Activated CD4-positive, alpha-beta T cell treated with anti-CD3 and anti-CD28 coated beads, Interleukin-2, amount 10 ng/mL, durations not matched to agents 24 days and 14 days (primary cell): ENCODE measurements around the gene PCDHGA6. TPM values are rescaled to one million over a fixed set of nuclear protein-coding genes. Genes with fewer than 3 reads are reported as not detected.
"Not testable (repeated sequence)": the region's sequence is repeated elsewhere in the genome, so short reads cannot be mapped to it uniquely, and the experiment has no call there.

Source experiments
- DNase-seq: peaks from one replicate; pipeline ENCODE4 v3.0.0; 2022
- H3K27ac Mint-ChIP-seq: one replicate; pipeline ENCODE4 v1.8.0; 2022; ENCODE audit warnings: mild to moderate bottlenecking, mixed read lengths
- H3K27me3 Mint-ChIP-seq: one replicate; pipeline ENCODE4 v1.8.0; 2022; ENCODE audit warnings: mixed read lengths
- H3K36me3 Mint-ChIP-seq: one replicate; pipeline ENCODE4 v1.8.0; 2022; ENCODE audit warnings: low read depth, mild to moderate bottlenecking, mixed read lengths
- H3K4me1 Mint-ChIP-seq: one replicate; pipeline ENCODE4 v1.8.0; 2021; ENCODE audit warnings: mixed read lengths
- H3K4me3 Mint-ChIP-seq: one replicate; pipeline ENCODE4 v1.8.0; 2022; ENCODE audit warnings: mild to moderate bottlenecking, moderate library complexity, mixed read lengths
- H3K9me3 Mint-ChIP-seq: one replicate; pipeline ENCODE4 v1.8.0; 2021; ENCODE audit warnings: mixed read lengths
- intact Hi-C: fragments of 100-400 bp; cut with micrococcal nuclease; formaldehyde crosslinking; loops from one replicate; pipeline ENCODE4 v1.15.1; 2023
- total RNA-seq: library from RNA; stranded (reverse); gene quantifications from 2 replicates; pipeline ENCODE4 v1.2.3, GENCODE V29; 2022

The PCDHGA6 gene
- total RNA-seq, 1 donor from 2014 or later, result 0.54 TPM

DNA sequence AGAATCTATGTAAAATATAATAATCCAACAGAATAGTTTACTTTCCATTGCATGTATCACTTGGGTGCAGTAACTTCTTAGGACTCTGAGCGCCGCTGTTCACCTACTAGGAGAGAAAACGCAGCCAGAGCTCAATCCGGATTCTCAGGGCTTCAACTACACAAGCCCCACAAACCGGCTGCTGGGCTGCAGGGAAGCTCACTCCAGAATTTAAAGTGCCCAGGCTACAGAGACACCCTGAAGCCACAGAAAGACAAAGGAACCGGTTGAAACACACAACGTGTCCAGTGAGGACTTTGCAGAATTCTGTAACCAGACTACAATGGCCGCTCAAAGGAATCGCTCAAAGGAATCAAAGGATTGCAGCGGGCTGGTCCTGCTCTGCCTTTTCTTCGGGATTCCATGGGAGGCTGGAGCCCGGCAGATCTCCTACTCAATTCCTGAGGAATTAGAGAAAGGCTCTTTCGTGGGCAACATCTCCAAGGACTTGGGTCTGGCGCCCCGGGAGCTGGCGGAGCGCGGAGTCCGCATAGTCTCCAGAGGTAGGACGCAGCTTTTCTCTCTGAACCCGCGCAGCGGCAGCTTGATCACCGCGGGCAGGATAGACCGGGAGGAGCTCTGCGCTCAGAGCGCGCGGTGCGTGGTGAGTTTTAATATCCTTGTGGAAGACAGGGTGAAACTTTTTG lies 39.3 kb downstream of the PCDHGA6 start, which contains the start of gene PCDHGA10:
Gene PCDHGA10, plus strand, starts transcription at position 134 of the 686 bp plus-strand sequence. Its CDS starts 189 bp downstream, at position 323.
- Mint-ChIP-seq H3K36me3 (peaks cover 6% of the 10 kb centered on the region), H3K4me3 (peak within 1 kb of the TSS; percentile 86), H3K4me1 (peaks cover 12% of the 10 kb centered on the region), H3K9me3 (peaks cover 29% of the 10 kb centered on the region), H3K27me3 (peaks cover 51% of the 10 kb centered on the region), H3K27ac (no peak within 1 kb of the TSS)
- intact Hi-C loops, result loop anchor here (2.0 to 5.0 kb wide), 6 partner anchors 51 to 146 kb away; partner anchors contain the start of genes PCDHGA2 and PCDHGA5
- peak; percentile 86 for DNase-seq

DNA sequence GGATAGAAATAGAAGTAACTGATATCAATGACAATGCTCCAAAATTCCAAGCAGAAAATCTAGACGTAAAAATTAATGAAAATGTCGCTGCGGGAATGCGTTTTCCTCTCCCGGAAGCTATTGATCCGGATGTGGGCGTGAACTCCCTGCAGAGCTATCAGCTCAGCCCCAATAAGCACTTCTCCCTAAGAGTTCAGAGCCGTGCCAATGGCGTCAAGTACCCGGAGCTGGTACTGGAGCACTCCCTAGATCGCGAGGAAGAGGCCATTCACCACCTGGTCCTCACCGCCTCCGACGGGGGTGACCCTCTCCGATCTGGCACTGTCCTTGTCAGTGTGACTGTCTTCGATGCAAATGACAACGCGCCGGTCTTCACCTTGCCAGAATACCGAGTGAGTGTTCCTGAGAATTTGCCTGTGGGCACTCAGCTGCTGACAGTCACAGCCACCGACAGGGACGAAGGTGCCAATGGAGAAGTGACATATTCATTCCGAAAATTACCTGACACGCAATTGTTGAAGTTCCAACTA lies 39.9 kb downstream of the PCDHGA6 start:
- Mint-ChIP-seq H3K36me3 (peaks cover 8% of the 10 kb centered on the region), H3K27me3 (peaks cover 55% of the 10 kb centered on the region), H3K9me3 (peaks cover 32% of the 10 kb centered on the region)

DNA sequence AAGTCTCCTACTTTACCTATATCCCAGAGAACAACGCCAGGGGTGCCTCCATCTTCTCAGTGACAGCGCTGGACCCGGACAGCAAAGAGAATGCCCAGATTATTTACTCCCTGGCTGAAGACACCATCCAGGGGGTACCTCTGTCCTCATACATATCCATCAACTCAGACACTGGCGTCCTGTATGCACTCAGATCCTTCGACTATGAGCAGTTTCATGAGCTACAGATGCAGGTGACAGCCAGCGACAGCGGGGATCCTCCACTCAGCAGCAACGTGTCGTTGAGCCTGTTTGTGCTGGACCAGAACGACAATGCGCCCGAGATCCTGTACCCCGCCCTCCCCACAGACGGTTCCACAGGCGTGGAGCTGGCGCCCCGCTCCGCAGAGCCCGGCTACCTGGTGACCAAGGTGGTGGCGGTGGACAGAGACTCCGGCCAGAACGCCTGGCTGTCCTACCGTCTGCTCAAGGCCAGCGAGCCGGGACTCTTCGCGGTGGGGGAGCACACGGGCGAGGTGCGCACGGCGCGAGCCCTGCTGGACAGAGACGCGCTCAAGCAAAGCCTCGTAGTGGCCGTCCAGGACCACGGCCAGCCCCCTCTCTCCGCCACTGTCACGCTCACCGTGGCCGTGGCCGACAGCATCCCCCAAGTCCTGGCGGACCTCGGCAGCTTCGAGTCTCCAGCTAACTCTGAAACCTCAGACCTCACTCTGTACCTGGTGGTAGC lies 41.0 kb downstream of the PCDHGA6 start:
- intact Hi-C loops, result loop anchor here (5.0 kb wide), 4 partner anchors 52 to 98 kb away; partner anchors contain the start of genes PCDHGA2 and PCDHGA5
- peaks cover 52% of the 10 kb centered on the region for H3K27me3 Mint-ChIP-seq
- not testable (repeated sequence) for H3K36me3 Mint-ChIP-seq, H3K4me3 Mint-ChIP-seq, H3K27ac Mint-ChIP-seq
- DNase-seq, result peak; percentile 52
- peaks cover 18% of the 10 kb centered on the region for H3K4me1 Mint-ChIP-seq
- H3K9me3 Mint-ChIP-seq, result peaks cover 29% of the 10 kb centered on the region

More for the DNA sequence above, 39.9 kb downstream of the PCDHGA6 start:
- intact Hi-C loops, result loop anchor here (2.0 to 5.0 kb wide), 6 partner anchors 51 to 145 kb away; partner anchors contain the start of genes PCDHGA2 and PCDHGA5
- peak overlapping the region; percentile 86 for H3K4me3 Mint-ChIP-seq
- H3K4me1 Mint-ChIP-seq, result peaks cover 16% of the 10 kb centered on the region
- peak; percentile 58 for DNase-seq
- H3K27ac Mint-ChIP-seq, result no peak overlapping the region

DNA sequence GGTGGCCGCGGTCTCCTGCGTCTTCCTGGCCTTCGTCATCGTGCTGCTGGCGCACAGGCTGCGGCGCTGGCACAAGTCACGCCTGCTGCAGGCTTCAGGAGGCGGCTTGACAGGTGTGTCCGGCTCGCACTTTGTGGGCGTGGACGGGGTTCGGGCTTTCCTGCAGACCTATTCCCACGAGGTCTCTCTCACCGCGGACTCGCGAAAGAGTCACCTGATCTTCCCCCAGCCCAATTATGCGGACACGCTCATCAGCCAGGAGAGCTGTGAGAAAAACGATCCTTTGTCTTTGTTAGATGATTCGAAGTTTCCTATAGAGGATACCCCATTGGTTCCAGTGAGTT lies 41.6 kb downstream of the PCDHGA6 start:
- Mint-ChIP-seq H3K27me3 (peaks cover 52% of the 10 kb centered on the region), H3K4me1 (peaks cover 18% of the 10 kb centered on the region), H3K9me3 (peaks cover 26% of the 10 kb centered on the region)
- H3K27ac Mint-ChIP-seq, H3K4me3 Mint-ChIP-seq, intact Hi-C loops, H3K36me3 Mint-ChIP-seq: not testable (repeated sequence)
- DNase-seq, result peak; percentile 51

DNA sequence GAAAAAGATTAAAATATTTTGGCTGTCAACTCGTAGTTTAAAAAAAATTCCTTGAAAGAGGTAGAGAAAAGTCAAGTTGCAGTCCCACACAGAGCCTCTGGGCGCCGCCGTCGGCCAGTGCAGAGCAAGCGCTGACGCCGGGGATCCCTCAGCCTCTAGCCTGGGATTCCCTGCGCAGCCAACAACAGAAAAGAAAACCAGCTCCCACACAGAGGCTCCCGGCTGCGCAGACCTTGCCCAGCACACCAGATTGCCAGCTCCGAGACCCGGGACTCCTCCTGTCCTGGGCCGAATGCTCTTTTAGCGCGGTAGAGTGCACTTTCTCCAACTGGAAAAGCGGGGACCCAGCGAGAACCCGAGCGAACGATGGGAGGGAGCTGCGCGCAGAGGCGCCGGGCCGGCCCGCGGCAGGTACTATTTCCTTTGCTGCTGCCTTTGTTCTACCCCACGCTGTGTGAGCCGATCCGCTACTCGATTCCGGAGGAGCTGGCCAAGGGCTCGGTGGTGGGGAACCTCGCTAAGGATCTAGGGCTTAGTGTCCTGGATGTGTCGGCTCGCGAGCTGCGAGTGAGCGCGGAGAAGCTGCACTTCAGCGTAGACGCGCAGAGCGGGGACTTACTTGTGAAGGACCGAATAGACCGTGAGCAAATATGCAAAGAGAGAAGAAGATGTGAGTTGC lies 43.9 kb downstream of the PCDHGA6 start, which contains the start of gene PCDHGB7:
Gene PCDHGB7, plus strand, starts transcription at position 184 of the 679 bp plus-strand sequence. Its CDS starts 183 bp downstream, at position 367.
- DNase-seq, result peak; percentile 87
- Mint-ChIP-seq H3K27me3 (peaks cover 66% of the 10 kb centered on the region), H3K9me3 (peaks cover 42% of the 10 kb centered on the region), H3K4me3 (peak within 1 kb of the TSS; percentile 82), H3K4me1 (peaks cover 28% of the 10 kb centered on the region), H3K27ac (peak within 1 kb of the TSS; percentile 53)
- intact Hi-C loops, H3K36me3 Mint-ChIP-seq: not testable (repeated sequence)

DNA sequence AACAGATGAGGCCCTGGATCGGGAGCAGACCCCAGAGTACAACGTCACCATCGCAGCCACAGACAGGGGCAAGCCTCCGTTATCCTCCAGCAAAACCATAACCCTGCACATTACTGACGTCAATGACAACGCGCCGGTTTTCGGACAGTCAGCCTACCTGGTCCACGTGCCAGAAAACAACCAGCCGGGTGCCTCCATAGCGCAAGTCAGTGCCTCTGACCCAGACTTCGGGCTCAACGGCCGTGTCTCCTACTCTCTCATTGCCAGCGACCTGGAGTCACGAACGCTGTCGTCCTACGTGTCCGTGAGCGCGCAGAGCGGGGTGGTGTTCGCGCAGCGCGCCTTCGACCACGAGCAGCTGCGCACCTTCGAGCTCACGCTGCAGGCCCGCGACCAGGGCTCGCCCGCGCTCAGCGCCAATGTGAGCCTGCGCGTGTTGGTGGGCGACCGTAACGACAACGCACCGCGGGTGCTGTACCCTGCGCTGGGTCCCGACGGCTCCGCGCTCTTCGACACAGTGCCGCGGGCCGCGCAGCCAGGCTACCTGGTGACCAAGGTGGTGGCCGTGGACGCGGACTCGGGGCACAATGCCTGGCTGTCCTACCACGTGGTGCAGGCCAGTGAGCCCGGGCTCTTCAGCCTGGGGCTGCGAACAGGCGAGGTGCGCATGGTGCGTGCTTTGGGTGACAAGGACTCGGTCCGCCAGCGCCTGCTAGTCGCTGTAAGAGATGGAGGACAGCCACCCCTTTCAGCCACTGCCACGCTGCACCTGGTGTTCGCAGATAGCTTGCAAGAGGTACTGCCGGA lies 45.6 kb downstream of the PCDHGA6 start:
- peak overlapping the region; percentile 50 for H3K27ac Mint-ChIP-seq
- H3K27me3 Mint-ChIP-seq, result peaks cover 61% of the 10 kb centered on the region
- H3K9me3 Mint-ChIP-seq, result peaks cover 35% of the 10 kb centered on the region
- H3K4me1 Mint-ChIP-seq, result peaks cover 20% of the 10 kb centered on the region
- peaks cover 5% of the 10 kb centered on the region for H3K36me3 Mint-ChIP-seq
- intact Hi-C loops, result no loop called here
- H3K4me3 Mint-ChIP-seq, result no peak overlapping the region
- peak; percentile 50 for DNase-seq

DNA sequence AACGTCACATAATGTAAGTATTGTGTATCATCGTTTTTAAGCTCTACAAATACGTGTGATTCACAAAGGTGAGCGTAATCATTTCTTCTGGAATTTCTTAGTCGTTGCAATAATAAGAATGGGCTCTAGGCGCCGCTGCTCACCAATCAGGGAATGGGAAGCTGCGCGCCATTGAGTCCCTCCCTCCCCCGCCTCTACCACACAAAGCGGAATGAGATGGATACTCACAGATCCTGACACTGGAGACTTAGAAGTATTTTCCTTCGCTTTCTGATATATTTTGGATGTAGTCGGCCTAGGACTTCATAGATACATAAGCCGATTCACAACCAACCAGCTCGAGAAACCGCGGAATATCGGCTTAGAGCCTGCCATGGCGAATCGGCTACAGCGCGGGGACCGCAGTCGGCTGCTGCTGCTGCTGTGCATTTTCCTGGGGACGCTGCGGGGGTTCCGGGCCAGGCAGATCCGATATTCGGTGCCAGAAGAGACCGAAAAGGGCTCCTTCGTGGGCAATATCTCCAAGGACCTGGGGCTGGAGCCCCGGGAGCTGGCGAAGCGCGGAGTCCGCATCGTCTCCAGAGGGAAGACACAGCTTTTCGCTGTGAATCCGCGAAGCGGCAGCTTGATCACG lies 47.3 kb downstream of the PCDHGA6 start, which contains the start of gene PCDHGA11:
Gene PCDHGA11, plus strand, starts transcription at position 197 of the 634 bp plus-strand sequence. Its CDS starts 177 bp downstream, at position 374.
- intact Hi-C loops, result loop anchor here (2.0 to 5.0 kb wide), 3 partner anchors 56 to 104 kb away; partner anchors contain the start of gene PCDHGC3
- Mint-ChIP-seq H3K9me3 (peaks cover 31% of the 10 kb centered on the region), H3K36me3 (peaks cover 5% of the 10 kb centered on the region), H3K4me1 (peaks cover 18% of the 10 kb centered on the region), H3K27me3 (peaks cover 53% of the 10 kb centered on the region), H3K27ac (peak within 1 kb of the TSS; percentile 30), H3K4me3 (peak within 1 kb of the TSS; percentile 84)
- peak; percentile 85 for DNase-seq

DNA sequence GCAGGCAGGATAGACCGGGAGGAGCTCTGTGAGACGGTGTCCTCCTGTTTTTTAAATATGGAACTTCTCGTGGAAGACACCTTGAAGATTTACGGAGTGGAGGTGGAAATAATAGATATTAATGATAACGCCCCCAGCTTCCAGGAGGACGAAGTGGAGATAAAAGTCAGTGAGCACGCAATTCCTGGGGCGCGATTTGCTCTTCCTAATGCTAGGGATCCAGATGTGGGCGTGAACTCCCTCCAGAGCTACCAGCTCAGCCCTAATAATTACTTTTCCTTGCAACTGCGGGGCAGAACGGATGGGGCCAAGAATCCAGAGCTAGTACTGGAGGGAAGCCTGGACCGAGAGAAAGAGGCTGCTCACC lies 47.8 kb downstream of the PCDHGA6 start:
- peaks cover 49% of the 10 kb centered on the region for H3K27me3 Mint-ChIP-seq
- intact Hi-C loops, result loop anchor here (2.0 to 5.0 kb wide), 3 partner anchors 56 to 103 kb away; partner anchors contain the start of gene PCDHGC3
- H3K27ac Mint-ChIP-seq, result no peak overlapping the region
- peak overlapping the region; percentile 84 for H3K4me3 Mint-ChIP-seq
- peaks cover 31% of the 10 kb centered on the region for H3K9me3 Mint-ChIP-seq
- no peak for DNase-seq
- H3K4me1 Mint-ChIP-seq, result peaks cover 18% of the 10 kb centered on the region
- H3K36me3 Mint-ChIP-seq, result peaks cover 5% of the 10 kb centered on the region

DNA sequence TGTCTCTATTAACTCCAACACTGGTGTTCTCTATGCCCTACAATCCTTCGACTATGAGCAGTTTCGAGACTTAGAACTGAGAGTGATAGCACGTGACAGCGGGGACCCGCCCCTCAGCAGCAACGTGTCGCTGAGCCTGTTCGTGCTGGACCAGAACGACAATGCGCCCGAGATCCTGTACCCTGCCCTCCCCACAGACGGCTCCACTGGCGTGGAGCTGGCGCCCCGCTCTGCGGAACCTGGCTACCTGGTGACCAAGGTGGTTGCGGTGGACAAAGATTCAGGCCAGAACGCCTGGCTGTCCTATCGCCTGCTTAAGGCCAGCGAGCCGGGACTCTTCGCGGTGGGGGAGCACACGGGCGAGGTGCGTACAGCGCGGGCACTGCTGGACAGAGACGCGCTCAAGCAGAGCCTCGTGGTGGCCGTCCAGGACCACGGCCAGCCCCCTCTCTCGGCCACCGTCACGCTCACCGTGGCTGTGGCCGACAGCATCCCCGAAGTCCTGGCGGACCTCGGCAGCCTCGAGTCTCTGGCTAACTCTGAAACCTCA lies 49.1 kb downstream of the PCDHGA6 start:
- DNase-seq, result peak; percentile 46
- peaks cover 30% of the 10 kb centered on the region for H3K9me3 Mint-ChIP-seq
- H3K36me3 Mint-ChIP-seq, result peaks cover 4% of the 10 kb centered on the region
- peaks cover 18% of the 10 kb centered on the region for H3K4me1 Mint-ChIP-seq
- H3K4me3 Mint-ChIP-seq, result no peak overlapping the region
- no peak overlapping the region for H3K27ac Mint-ChIP-seq
- intact Hi-C loops, result loop anchor here (5.0 kb wide), 1 partner anchor 54 kb away; the partner anchor contains the start of gene PCDHGC3
- H3K27me3 Mint-ChIP-seq, result peaks cover 47% of the 10 kb centered on the region

DNA sequence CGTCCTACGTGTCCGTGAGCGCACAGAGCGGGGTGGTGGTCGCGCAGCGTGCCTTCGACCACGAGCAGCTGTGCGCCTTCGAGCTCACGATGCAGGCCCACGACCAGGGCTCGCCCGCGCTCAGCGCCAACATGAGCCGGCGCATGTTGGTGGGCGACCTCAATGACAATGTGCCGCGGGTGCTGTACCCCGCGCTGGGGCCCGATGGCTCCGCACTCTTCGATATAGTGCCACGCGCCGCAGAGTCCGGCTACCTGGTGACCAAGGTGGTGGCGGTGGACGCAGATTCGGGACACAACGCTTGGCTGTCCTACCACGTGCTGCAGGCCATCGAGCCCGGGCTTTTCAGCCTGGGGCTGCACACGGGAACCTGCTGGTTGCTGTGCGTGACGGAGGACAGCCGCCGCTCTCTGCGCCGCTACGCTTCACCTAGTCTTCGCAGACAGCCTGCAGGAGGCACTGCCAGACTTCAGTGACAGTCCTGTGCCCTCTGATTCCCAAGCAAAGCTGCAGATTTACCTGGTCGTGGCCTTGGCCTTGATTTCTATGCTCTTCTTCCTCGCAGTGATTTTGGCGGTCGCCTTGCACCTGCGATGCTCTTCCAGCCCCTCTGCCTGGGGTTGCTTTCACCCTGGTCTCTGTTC lies 54.2 kb downstream of the PCDHGA6 start:
- Mint-ChIP-seq H3K27ac (no peak overlapping the region), H3K36me3 (peaks cover 4% of the 10 kb centered on the region), H3K27me3 (peaks cover 32% of the 10 kb centered on the region), H3K9me3 (peaks cover 9% of the 10 kb centered on the region), H3K4me3 (no peak overlapping the region), H3K4me1 (peaks cover 3% of the 10 kb centered on the region)
- intact Hi-C loops, result no loop called here
- DNase-seq, result no peak
